Measurements from ENCODE around the gene PPP1R14C. TPM values are rescaled to one million over a fixed set of nuclear protein-coding genes. Genes with fewer than 3 reads are reported as not detected.

The PPP1R14C gene
- total and polyA plus RNA-seq, 2 experiments from 2014 or later, result 8.2 to 10.1 TPM

GRCh38 chr6:150260931-150261330 is 118.1 kb downstream of the PPP1R14C start:
- peaks cover 21% of the 10 kb centered on the region for H3K4me1 ChIP-seq (ENCODE audit: insufficient read depth)
- no peaks in the 10 kb centered on the region for H3K79me2 ChIP-seq (ENCODE audit: insufficient read depth)
- 96 to 98% methylated on average over 2 of the region's 2 CpGs for WGBS, 2 experiments (ENCODE audit: low coverage in 1 of 2, low lambda C conversion rate in 2 of 2, missing lambda C conversion rate in 2 of 2)
- no peak for TF ChIP-seq EZH2 (IDR thresholded peaks at IDR 0.05; ENCODE audit: insufficient read depth, poor library complexity, severe bottlenecking)
- TF ChIP-seq EZH2phosphoT487 (IDR thresholded peaks at IDR 0.05; ENCODE audit: insufficient read depth, low read depth), result no peak
- no peak overlapping the region for H2AFZ ChIP-seq
- H3K4me2 ChIP-seq (ENCODE audit: unreplicated experiment), result no peak overlapping the region
- H3K36me3 ChIP-seq (ENCODE audit: low read depth), result no peaks in the 10 kb centered on the region
- H3K27ac ChIP-seq, result no peak overlapping the region
- no peak overlapping the region for H3K9ac ChIP-seq
- in situ Hi-C loops (cut with MboI), result no loop called here
- H3K4me3 ChIP-seq, result no peak overlapping the region
- DNase-seq, result no peak
- no peaks in the 10 kb centered on the region for H3K9me3 ChIP-seq (ENCODE audit: low read depth)
- no peaks in the 10 kb centered on the region for H4K20me1 ChIP-seq (ENCODE audit: insufficient read depth)
- H3K9me2 ChIP-seq (ENCODE audit: insufficient read depth), result no peaks in the 10 kb centered on the region
- peaks cover 26% of the 10 kb centered on the region for H3F3A ChIP-seq (ENCODE audit: insufficient read depth)
- no peaks in the 10 kb centered on the region for H3K27me3 ChIP-seq (replicated peaks; ENCODE audit: insufficient read depth)

- H3K4me1 ChIP-seq (ENCODE audit: insufficient read depth), result peaks cover 21% of the 10 kb centered on the region
- no peaks in the 10 kb centered on the region for H3K9me3 ChIP-seq (ENCODE audit: low read depth)
- no peak overlapping the region for H2AFZ ChIP-seq
- H3K27ac ChIP-seq, result no peak overlapping the region
- 87 to 89% methylated on average over 16 of the region's 16 CpGs for WGBS, 2 experiments (ENCODE audit: low coverage in 1 of 2, low lambda C conversion rate in 2 of 2, missing lambda C conversion rate in 2 of 2)
- in situ Hi-C loops (cut with MboI), result no loop called here
- H3K9ac ChIP-seq, result no peak overlapping the region
- no peaks in the 10 kb centered on the region for H4K20me1 ChIP-seq (ENCODE audit: insufficient read depth)
- H3K9me2 ChIP-seq (ENCODE audit: insufficient read depth), result no peaks in the 10 kb centered on the region
- no peaks in the 10 kb centered on the region for H3K27me3 ChIP-seq (replicated peaks; ENCODE audit: insufficient read depth)
- H3K36me3 ChIP-seq (ENCODE audit: low read depth), result no peaks in the 10 kb centered on the region
- peaks cover 26% of the 10 kb centered on the region for H3F3A ChIP-seq (ENCODE audit: insufficient read depth)
- no peak overlapping the region for H3K4me3 ChIP-seq
- no peak overlapping the region for H3K4me2 ChIP-seq (ENCODE audit: unreplicated experiment)
- TF ChIP-seq EZH2 (IDR thresholded peaks at IDR 0.05; ENCODE audit: insufficient read depth, poor library complexity, severe bottlenecking), result no peak
- TF ChIP-seq EZH2phosphoT487 (IDR thresholded peaks at IDR 0.05; ENCODE audit: insufficient read depth, low read depth), result no peak
- no peak for DNase-seq
- no peaks in the 10 kb centered on the region for H3K79me2 ChIP-seq (ENCODE audit: insufficient read depth)
Measured at GRCh38 chr6:150261997-150262697, 119.3 kb downstream of the PPP1R14C start.

DNA sequence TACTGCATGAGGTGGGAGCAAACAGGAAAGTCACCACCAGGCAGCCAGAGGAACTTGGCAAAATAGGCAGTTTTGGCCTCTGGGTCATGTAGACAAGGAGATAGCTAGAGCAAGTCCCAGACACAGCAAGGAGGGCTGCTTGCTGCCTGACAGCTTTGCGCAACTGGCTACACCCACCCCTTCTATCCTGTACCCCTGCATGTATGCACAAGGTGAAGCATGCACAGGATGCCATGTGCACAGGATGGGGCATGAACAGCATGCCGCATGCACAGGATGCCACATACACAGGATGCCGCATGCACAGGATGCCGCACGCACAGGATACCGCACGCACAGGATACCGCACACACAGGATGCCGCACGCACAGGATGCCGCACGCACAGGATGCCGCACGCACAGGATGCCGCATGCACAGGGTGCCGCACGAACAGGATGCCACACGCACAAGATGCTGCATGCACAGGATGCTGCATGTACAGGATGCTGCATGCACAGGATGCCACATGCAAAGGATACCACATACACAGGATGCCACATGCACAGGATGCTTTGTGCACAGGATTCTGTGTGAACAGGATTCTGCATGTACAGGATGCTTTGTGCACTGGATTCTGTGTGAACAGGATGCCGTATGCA is 121.0 kb downstream of the PPP1R14C start:
- DNase-seq, result no peak
- H3K9me2 ChIP-seq (ENCODE audit: insufficient read depth), result no peaks in the 10 kb centered on the region
- H4K20me1 ChIP-seq (ENCODE audit: insufficient read depth), result no peaks in the 10 kb centered on the region
- H3K9ac ChIP-seq, result no peak overlapping the region
- H3K9me3 ChIP-seq (ENCODE audit: low read depth), result no peaks in the 10 kb centered on the region
- no peak overlapping the region for H3K27ac ChIP-seq
- H3K79me2 ChIP-seq (ENCODE audit: insufficient read depth), result no peaks in the 10 kb centered on the region
- H3K4me1 ChIP-seq (ENCODE audit: insufficient read depth), result peaks cover 29% of the 10 kb centered on the region
- WGBS, 2 experiments (ENCODE audit: low coverage in 1 of 2, low lambda C conversion rate in 2 of 2, missing lambda C conversion rate in 2 of 2), result 92 to 95% methylated on average over 19 of the region's 19 CpGs
- H3K4me2 ChIP-seq (ENCODE audit: unreplicated experiment), result no peak overlapping the region
- no peak overlapping the region for H3K4me3 ChIP-seq
- no peaks in the 10 kb centered on the region for H3K27me3 ChIP-seq (replicated peaks; ENCODE audit: insufficient read depth)
- TF ChIP-seq EZH2 (IDR thresholded peaks at IDR 0.05; ENCODE audit: insufficient read depth, poor library complexity, severe bottlenecking) (no peak), EZH2phosphoT487 (IDR thresholded peaks at IDR 0.05; ENCODE audit: insufficient read depth, low read depth) (no peak)
- H3K36me3 ChIP-seq (ENCODE audit: low read depth), result no peaks in the 10 kb centered on the region
- in situ Hi-C loops (cut with MboI), result no loop called here
- peaks cover 36% of the 10 kb centered on the region for H3F3A ChIP-seq (ENCODE audit: insufficient read depth)
- no peak overlapping the region for H2AFZ ChIP-seq

DNA sequence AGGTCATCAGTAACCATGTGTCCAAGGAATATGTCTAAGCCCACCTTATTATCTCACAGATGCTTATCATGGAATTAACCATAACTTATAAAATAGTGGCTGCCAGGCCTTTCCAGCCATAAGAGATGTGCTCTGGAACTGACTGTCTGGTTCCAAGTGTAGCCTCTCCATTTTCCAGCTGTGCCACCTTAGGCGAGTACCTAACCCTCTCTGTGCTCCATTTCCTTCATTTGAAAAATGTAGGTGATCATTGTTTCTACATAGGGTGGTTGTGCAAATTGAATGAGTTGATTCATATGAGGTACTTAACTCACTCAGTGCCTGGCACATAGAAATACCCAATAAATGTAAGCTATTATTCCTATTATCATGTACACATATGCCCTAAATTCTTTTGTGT is 123.5 kb downstream of the PPP1R14C start:
- Histone ChIP-seq H3K4me1 (ENCODE audit: insufficient read depth) (peaks cover 46% of the 10 kb centered on the region), H3K9ac (peak overlapping the region; percentile 75; the same call in 1 of the 2 replicates), H3K9me2 (ENCODE audit: insufficient read depth) (no peaks in the 10 kb centered on the region), H3K79me2 (ENCODE audit: insufficient read depth) (no peaks in the 10 kb centered on the region), H3K27ac (peak overlapping the region; percentile 96), H4K20me1 (ENCODE audit: insufficient read depth) (no peaks in the 10 kb centered on the region), H3K36me3 (ENCODE audit: low read depth) (no peaks in the 10 kb centered on the region), H3K27me3 (replicated peaks; ENCODE audit: insufficient read depth) (no peaks in the 10 kb centered on the region), H3K9me3 (ENCODE audit: low read depth) (no peaks in the 10 kb centered on the region), H2AFZ (no peak overlapping the region), H3F3A (ENCODE audit: insufficient read depth) (peaks cover 43% of the 10 kb centered on the region), H3K4me2 (ENCODE audit: unreplicated experiment) (peak overlapping the region; percentile 64), H3K4me3 (no peak overlapping the region)
- in situ Hi-C loops (cut with MboI), result no loop called here
- DNase-seq, result peak; percentile 31
- WGBS, 2 experiments (ENCODE audit: low coverage in 1 of 2, low lambda C conversion rate in 2 of 2, missing lambda C conversion rate in 2 of 2), result 96 to 100% methylated on average over 1 of the region's 1 CpG
- TF ChIP-seq EZH2phosphoT487 (IDR thresholded peaks at IDR 0.05; ENCODE audit: insufficient read depth, low read depth) (no peak), EZH2 (IDR thresholded peaks at IDR 0.05; ENCODE audit: insufficient read depth, poor library complexity, severe bottlenecking) (no peak)

Data from GM23248 (cell line).